HT-29 (cell line): ENCODE measurements around the gene FAM9C. TPM values are rescaled to one million over a fixed set of nuclear protein-coding genes. Genes with fewer than 3 reads are reported as not detected.
"Not testable (repeated sequence)": the region's sequence is repeated elsewhere in the genome, so short reads cannot be mapped to it uniquely, and the experiment has no call there.

Source experiments
- DNase-seq: peaks from one replicate; pipeline ENCODE4 v3.0.0-alpha.2; 2015; ENCODE audit warnings: low spot score
- total RNA-seq: library from RNA; depleted of rRNA; stranded (reverse); fragments of >200 nt; shearing (Covaris generic); gene quantifications from 2 replicates; pipeline ENCODE4 v1.2.3, GENCODE V29; 2014

The FAM9C gene
- total RNA-seq, 1 experiment from 2014 or later: not detected

- no peak for DNase-seq
Measured at GRCh38 chrX:13076176-13076961, 31.9 kb upstream of the FAM9C start.

GRCh38 chrX:13074297-13075262 is 30.2 kb upstream of the FAM9C start:
- DNase-seq: no peak

- no peak for DNase-seq
Measured at GRCh38 chrX:13069771-13070416, 25.5 kb upstream of the FAM9C start.

GRCh38 chrX:13068651-13069050 is 24.2 kb upstream of the FAM9C start:
- DNase-seq: no peak

GRCh38 chrX:13067773-13068172 is 23.4 kb upstream of the FAM9C start:
- DNase-seq: no peak

- no peak for DNase-seq
Measured at GRCh38 chrX:13066391-13066790, 22.0 kb upstream of the FAM9C start.

GRCh38 chrX:13064599-13065143 is 20.3 kb upstream of the FAM9C start:
- DNase-seq: no peak

- not testable (repeated sequence) for DNase-seq
Measured at GRCh38 chrX:13063124-13063523, 18.7 kb upstream of the FAM9C start.

- not testable (repeated sequence) for DNase-seq
Measured at GRCh38 chrX:13062331-13062730, 17.9 kb upstream of the FAM9C start.

GRCh38 chrX:13061215-13061708 is 16.8 kb upstream of the FAM9C start:
- not testable (repeated sequence) for DNase-seq

GRCh38 chrX:13059637-13060499 is 15.4 kb upstream of the FAM9C start:
- peak; percentile 52 for DNase-seq

- no peak for DNase-seq
Measured at GRCh38 chrX:13055486-13055885, 11.1 kb upstream of the FAM9C start.

- no peak for DNase-seq
Measured at GRCh38 chrX:13053171-13053570, 8.8 kb upstream of the FAM9C start.

GRCh38 chrX:13051529-13052172 is 7.2 kb upstream of the FAM9C start:
- DNase-seq: no peak

GRCh38 chrX:13051167-13051528 is 6.7 kb upstream of the FAM9C start:
- DNase-seq: no peak

- no peak for DNase-seq
Measured at GRCh38 chrX:13050151-13050550, 5.7 kb upstream of the FAM9C start.

- DNase-seq: no peak
Measured at GRCh38 chrX:13048280-13048679, 3.9 kb upstream of the FAM9C start.

- no peak for DNase-seq
Measured at GRCh38 chrX:13047759-13048158, 3.3 kb upstream of the FAM9C start.

- DNase-seq: no peak
Measured at GRCh38 chrX:13046141-13046855, 1.9 kb upstream of the FAM9C start.
